ENCODE data around the gene BATF2.

Gene BATF2

DNA sequence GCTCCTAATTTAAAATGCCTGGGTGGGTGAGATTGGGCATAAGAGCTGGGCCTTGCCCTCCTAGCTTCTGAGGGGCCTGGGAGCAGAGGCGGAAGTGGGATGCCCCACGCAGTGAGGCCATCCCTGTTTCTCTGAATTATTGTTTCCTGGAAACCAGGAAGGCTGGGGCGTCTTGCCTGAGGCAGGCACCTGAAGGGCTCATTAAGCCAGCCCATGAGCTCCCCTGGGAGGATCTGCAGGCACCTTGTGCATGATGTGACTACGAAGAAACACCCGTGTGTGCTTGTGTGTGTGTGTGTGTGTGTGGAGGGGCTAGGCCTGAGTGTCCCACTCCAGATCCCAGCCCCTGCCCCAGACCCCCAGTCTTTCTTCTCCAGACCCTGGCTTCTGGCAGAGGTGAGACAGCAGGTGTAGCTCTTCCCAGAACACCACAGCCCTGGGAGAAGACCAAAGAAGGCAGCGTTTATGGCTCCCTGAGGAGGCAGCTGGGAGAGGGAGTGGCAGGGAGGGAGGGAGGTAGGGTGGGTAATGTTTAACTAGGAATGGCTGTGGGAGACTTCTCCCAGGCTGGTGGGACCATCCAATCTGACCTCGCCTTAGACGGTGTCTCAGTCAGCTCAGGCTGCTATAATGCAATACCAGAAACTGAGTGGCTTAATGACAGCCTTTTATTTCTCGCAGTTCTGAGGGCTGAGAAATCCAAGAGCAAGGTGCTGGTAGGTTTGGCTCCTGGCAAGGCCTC, 2.1 kb upstream of the BATF2 start:
- no peak for TF ChIP-seq CTCF (conservative IDR thresholded peaks at IDR 0.05)
- no peak for TF ChIP-seq ZFX (IDR thresholded peaks at IDR 0.05)
- H3K27ac ChIP-seq = no peak overlapping the region

GRCh38 chr11:64998141-64998540, 1.4 kb upstream of the BATF2 start:
- TF ChIP-seq CTCF (conservative IDR thresholded peaks at IDR 0.05) (no peak), ZFX (IDR thresholded peaks at IDR 0.05) (no peak)
- H3K27ac ChIP-seq = no peak overlapping the region

GRCh38 chr11:64996327-64996709, 453 bp downstream of the BATF2 start:
- no peak for TF ChIP-seq CTCF (conservative IDR thresholded peaks at IDR 0.05)
- TF ChIP-seq ZFX (IDR thresholded peaks at IDR 0.05) = no peak
- H3K27ac ChIP-seq = no peak overlapping the region

GRCh38 chr11:64994318-64994717, 2.5 kb downstream of the BATF2 start:
- TF ChIP-seq ZFX (IDR thresholded peaks at IDR 0.05) (no peak), CTCF (conservative IDR thresholded peaks at IDR 0.05) (no peak)
- H3K27ac ChIP-seq = no peak overlapping the region

GRCh38 chr11:64990222-64990923, 6.4 kb downstream of the BATF2 start:
- TF ChIP-seq CTCF (conservative IDR thresholded peaks at IDR 0.05) = no peak
- no peak for TF ChIP-seq ZFX (IDR thresholded peaks at IDR 0.05)
- no peak overlapping the region for H3K27ac ChIP-seq

DNA sequence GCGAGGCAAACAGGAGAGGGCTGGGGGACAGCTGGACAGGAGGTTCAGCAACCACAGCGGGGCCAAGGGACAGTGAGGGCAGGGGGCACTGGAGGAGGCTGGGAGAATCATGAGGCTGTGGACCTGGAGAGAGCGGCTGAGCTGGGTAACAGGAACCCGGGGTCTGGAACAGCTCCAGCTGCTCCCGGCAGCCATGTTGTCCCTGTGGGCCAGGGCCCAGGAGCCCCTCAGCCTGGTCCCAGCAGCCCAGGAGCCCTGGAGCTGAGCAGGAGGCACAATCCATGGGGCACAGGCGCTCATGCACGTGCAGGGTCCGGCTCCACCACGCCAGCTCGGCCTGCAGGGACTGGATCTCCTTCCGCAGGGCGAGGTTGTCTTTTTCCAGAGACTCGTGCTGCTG, 7.4 kb downstream of the BATF2 start:
- H3K27ac ChIP-seq = no peak overlapping the region
- TF ChIP-seq CTCF (conservative IDR thresholded peaks at IDR 0.05) = no peak
- TF ChIP-seq ZFX (IDR thresholded peaks at IDR 0.05) = no peak
